Caco-2 (cell line): Measurements from ENCODE around the gene NEURL2. TPM values are rescaled to one million over a fixed set of nuclear protein-coding genes. Genes with fewer than 3 reads are reported as not detected.

Experiments used
- BruUV-seq: library from RNA; stranded (reverse); fragments of 400-500 nt; replicated peaks from 2 replicates; lab custom pipeline; 2021; lab: Mats Ljungman, UMichigan
- CTCF ChIA-PET: fragments of 300-600 bp; sonication (Branson Sonifier 250); formaldehyde crosslinking; loops from one replicate; lab custom pipeline; 2022; ENCODE audit warnings: antibody characterized with exemption; lab: Charles Lee
- POLR2A ChIA-PET: fragments of 300-600 bp; sonication (Branson Sonifier 250); formaldehyde crosslinking; loops from one replicate; lab custom pipeline; 2022; ENCODE audit warnings: antibody characterized with exemption; lab: Charles Lee
- DNase-seq, 2 experiments: peaks; one replicate each; pipeline versions ENCODE4 v3.0.0 to v3.0.0-alpha.2; 2020 to 2022
- H3K27me3 ChIP-seq: replicated peaks from 2 replicates; pipeline ENCODE4 v1.6.0; 2011; ENCODE audit warnings: low read length; ENCODE audit not compliant: control insufficient read depth, insufficient read depth
- H3K36me3 ChIP-seq: 2 replicates; pipeline ENCODE4 v1.5.1; 2011; ENCODE audit warnings: low read length; ENCODE audit not compliant: control insufficient read depth, insufficient read depth
- H3K4me1 ChIP-seq: fragments of 250-450 bp; sonication (Bioruptor Pico); 2 replicates; pipeline ENCODE4 v1.5.1; 2020; ENCODE audit warnings: mild to moderate bottlenecking
- H3K4me3 ChIP-seq: 2 replicates; pipeline ENCODE4 v1.5.1; 2011; ENCODE audit warnings: low read depth, mild to moderate bottlenecking, control low read depth, low read length
- H3K9me3 ChIP-seq: fragments of 250-450 bp; sonication (Bioruptor Pico); 2 replicates; pipeline ENCODE4 v1.5.1; 2020; ENCODE audit warnings: mild to moderate bottlenecking, moderate library complexity
- H3K27ac Mint-ChIP-seq: one replicate; pipeline ENCODE4 v1.8.0; 2022; ENCODE audit warnings: mixed read lengths; ENCODE audit not compliant: unreplicated experiment
- H3K27me3 Mint-ChIP-seq: one replicate; pipeline ENCODE4 v1.8.0; 2022; ENCODE audit warnings: mixed read lengths; ENCODE audit not compliant: insufficient read depth, unreplicated experiment
- H3K36me3 Mint-ChIP-seq: one replicate; pipeline ENCODE4 v1.8.0; 2022; ENCODE audit warnings: mild to moderate bottlenecking, mixed read lengths; ENCODE audit not compliant: insufficient read depth, unreplicated experiment
- H3K4me1 Mint-ChIP-seq: one replicate; pipeline ENCODE4 v1.8.0; 2022; ENCODE audit warnings: low read depth, mixed read lengths; ENCODE audit not compliant: unreplicated experiment
- H3K4me3 Mint-ChIP-seq: one replicate; pipeline ENCODE4 v1.8.0; 2022; ENCODE audit warnings: mild to moderate bottlenecking, moderate library complexity, mixed read lengths; ENCODE audit not compliant: unreplicated experiment
- H3K9me3 Mint-ChIP-seq: one replicate; pipeline ENCODE4 v1.8.0; 2022; ENCODE audit warnings: mixed read lengths; ENCODE audit not compliant: unreplicated experiment
- intact Hi-C: fragments of 100-400 bp; cut with micrococcal nuclease; formaldehyde crosslinking; loops from one replicate; pipeline ENCODE4 v1.10.0; 2022; ENCODE audit not compliant: unreplicated experiment
- total RNA-seq: library from RNA; stranded (reverse); gene quantifications from 2 replicates; pipeline ENCODE4 v1.2.3, GENCODE V29; 2022
- TF ChIP-seq, protein P1 (sequence below), 2 experiments: fragments of 200-600 bp in 1 of 2; IDR thresholded peaks; 1 replicate in 1 of 2; 2 replicates in 1 of 2; pipeline versions ENCODE4 v1.5.1 to v1.8.0; 2011 to 2022; ENCODE audit warnings: antibody characterized with exemption in 1 of 2, control low read depth in 1 of 2, inconsistent platforms in 1 of 2, low read depth in 1 of 2, low read length in 1 of 2, mild to moderate bottlenecking in 1 of 2, moderate library complexity in 1 of 2; ENCODE audit not compliant: insufficient read depth in 1 of 2, severe bottlenecking in 1 of 2, unreplicated experiment in 1 of 2

The NEURL2 gene
- total RNA-seq, 1 experiment from 2014 or later: 12.6 TPM

DNA sequence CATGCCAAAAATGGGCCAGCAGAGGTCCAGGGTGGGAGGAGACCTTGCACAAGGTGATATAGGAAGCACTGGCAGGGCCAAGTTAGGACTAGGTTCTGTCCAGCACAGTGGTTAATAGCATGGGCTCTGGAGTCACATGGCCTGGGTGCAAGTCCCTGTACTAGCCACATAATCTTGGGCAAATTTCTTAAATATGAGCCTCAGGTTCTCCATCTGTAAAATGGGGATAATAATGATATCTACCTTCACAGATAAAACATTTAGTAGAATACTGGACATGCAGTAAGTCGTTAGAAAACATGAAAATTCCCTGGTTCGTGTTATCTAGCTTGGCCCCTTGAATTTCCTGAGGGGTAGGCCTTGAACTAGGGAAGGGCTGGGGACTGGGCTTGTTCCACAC, 6.3 kb upstream of the NEURL2 start:
- BruUV-seq: no TSS peak
- Mint-ChIP-seq H3K27ac (no peak overlapping the region), H3K4me1 (peaks cover 18% of the 10 kb centered on the region), H3K4me3 (no peak overlapping the region), H3K36me3 (peaks cover 49% of the 10 kb centered on the region), H3K9me3 (no peaks in the 10 kb centered on the region), H3K27me3 (no peaks in the 10 kb centered on the region)
- Histone ChIP-seq H3K27me3 (no peaks in the 10 kb centered on the region), H3K36me3 (peaks cover 13% of the 10 kb centered on the region), H3K4me1 (peaks cover under 1% of the 10 kb centered on the region; the same call in 1 of the 2 replicates), H3K4me3 (no peak overlapping the region), H3K9me3 (no peaks in the 10 kb centered on the region)
- intact Hi-C loops: no loop called here
- no peak for DNase-seq
- TF ChIP-seq, protein P1, sequence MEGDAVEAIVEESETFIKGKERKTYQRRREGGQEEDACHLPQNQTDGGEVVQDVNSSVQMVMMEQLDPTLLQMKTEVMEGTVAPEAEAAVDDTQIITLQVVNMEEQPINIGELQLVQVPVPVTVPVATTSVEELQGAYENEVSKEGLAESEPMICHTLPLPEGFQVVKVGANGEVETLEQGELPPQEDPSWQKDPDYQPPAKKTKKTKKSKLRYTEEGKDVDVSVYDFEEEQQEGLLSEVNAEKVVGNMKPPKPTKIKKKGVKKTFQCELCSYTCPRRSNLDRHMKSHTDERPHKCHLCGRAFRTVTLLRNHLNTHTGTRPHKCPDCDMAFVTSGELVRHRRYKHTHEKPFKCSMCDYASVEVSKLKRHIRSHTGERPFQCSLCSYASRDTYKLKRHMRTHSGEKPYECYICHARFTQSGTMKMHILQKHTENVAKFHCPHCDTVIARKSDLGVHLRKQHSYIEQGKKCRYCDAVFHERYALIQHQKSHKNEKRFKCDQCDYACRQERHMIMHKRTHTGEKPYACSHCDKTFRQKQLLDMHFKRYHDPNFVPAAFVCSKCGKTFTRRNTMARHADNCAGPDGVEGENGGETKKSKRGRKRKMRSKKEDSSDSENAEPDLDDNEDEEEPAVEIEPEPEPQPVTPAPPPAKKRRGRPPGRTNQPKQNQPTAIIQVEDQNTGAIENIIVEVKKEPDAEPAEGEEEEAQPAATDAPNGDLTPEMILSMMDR (IDR thresholded peaks at IDR 0.05; ENCODE audit: insufficient read depth in 1 of 2, low read depth in 1 of 2, low read length in 1 of 2, severe bottlenecking in 1 of 2, unreplicated experiment in 1 of 2): no peak
- ChIA-PET CTCF (no interaction called here), POLR2A (no interaction called here)

DNA sequence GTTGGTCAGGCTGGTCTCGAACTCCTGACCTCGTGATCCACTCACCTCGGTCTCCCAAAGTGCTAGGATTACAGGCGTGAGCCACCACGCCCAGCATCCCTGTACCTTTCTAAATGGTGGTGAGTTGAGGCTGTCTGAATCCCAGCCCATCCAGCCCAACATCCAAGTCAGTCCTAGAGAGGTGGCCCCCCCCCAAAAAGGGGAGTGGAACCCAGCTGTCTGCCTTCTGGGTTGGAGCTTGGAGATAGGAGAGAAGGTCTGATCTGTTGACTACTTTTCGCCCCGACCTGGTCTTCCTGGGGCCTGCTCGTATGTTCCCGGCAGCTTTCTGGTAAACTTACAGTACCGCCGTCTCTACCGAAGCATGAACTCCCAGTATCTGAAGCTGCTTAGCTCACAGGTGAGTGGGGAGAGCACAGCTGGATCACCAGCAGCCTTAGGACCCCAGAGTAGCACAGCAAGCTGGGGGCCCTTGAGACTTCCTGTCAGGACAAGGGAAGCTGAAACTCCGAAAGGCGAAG, 5.7 kb upstream of the NEURL2 start:
- Histone ChIP-seq H3K36me3 (peaks cover 13% of the 10 kb centered on the region), H3K4me1 (peaks cover 6% of the 10 kb centered on the region), H3K4me3 (no peak overlapping the region), H3K27me3 (no peaks in the 10 kb centered on the region), H3K9me3 (no peaks in the 10 kb centered on the region)
- ChIA-PET POLR2A (no interaction called here), CTCF (no interaction called here)
- H3K27me3 Mint-ChIP-seq: no peaks in the 10 kb centered on the region
- TF ChIP-seq, protein P1 (IDR thresholded peaks at IDR 0.05; ENCODE audit: insufficient read depth in 1 of 2, low read depth in 1 of 2, low read length in 1 of 2, severe bottlenecking in 1 of 2, unreplicated experiment in 1 of 2): no peak
- intact Hi-C loops: no loop called here
- H3K36me3 Mint-ChIP-seq: peaks cover 55% of the 10 kb centered on the region
- no peaks in the 10 kb centered on the region for H3K9me3 Mint-ChIP-seq
- BruUV-seq: no TSS peak
- no peak overlapping the region for H3K27ac Mint-ChIP-seq
- peaks cover 23% of the 10 kb centered on the region for H3K4me1 Mint-ChIP-seq
- DNase-seq: no peak
- no peak overlapping the region for H3K4me3 Mint-ChIP-seq

DNA sequence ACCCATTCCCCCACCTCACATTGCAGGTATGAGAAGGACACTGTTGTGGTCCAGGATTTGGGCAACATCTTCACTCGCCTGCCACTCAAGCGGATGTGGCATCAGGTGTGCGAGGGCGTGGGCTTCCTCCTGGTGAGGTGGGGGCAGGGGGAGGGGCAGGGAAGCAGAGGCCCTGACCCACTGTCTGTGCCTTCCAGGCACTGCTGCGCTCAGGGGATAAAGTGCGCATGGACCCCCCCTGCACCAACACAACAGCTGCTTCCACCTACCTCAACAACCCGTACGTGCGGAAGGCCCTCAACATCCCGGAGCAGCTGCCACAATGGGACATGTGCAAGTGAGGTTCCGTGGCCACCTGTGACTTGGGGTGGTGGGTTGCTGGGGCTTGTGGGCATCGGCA, 3.8 kb upstream of the NEURL2 start:
- H3K4me1 Mint-ChIP-seq: peaks cover 30% of the 10 kb centered on the region
- H3K9me3 Mint-ChIP-seq: no peaks in the 10 kb centered on the region
- no TSS peak for BruUV-seq
- no peak for DNase-seq
- TF ChIP-seq, protein P1 (IDR thresholded peaks at IDR 0.05; ENCODE audit: insufficient read depth in 1 of 2, low read depth in 1 of 2, low read length in 1 of 2, severe bottlenecking in 1 of 2, unreplicated experiment in 1 of 2): no peak
- ChIA-PET CTCF (no interaction called here), POLR2A (interaction anchor here (1.2 kb wide), 1 partner anchor 14 kb away, joined by 3 read pairs; no protein-coding TSS in a partner anchor)
- no peaks in the 10 kb centered on the region for H3K27me3 ChIP-seq
- H3K27me3 Mint-ChIP-seq: no peaks in the 10 kb centered on the region
- peaks cover 8% of the 10 kb centered on the region for H3K4me1 ChIP-seq
- intact Hi-C loops: loop anchor here (5.0 kb wide), 1 partner anchor 82 kb away; the partner anchor contains the start of gene UBE2C
- no peak overlapping the region for H3K4me3 ChIP-seq
- H3K36me3 ChIP-seq: peaks cover 13% of the 10 kb centered on the region
- H3K27ac Mint-ChIP-seq: no peak overlapping the region
- no peak overlapping the region for H3K4me3 Mint-ChIP-seq
- no peaks in the 10 kb centered on the region for H3K9me3 ChIP-seq
- H3K36me3 Mint-ChIP-seq: peaks cover 74% of the 10 kb centered on the region
